NCI-H526 treated with DMSO at 0.1 percent for 48 hours (cell line): ENCODE data around the gene TUFM.
"Not testable (repeated sequence)": the region's sequence is repeated elsewhere in the genome, so short reads cannot be mapped to it uniquely, and the experiment has no call there.

Experiments
- DNase-seq: peaks from one replicate; lab custom pipeline; 2025; lab: John Stamatoyannopoulos, UW

TUFM gene

GRCh38 chr16:28875134-28876018 is 29.2 kb upstream of the TUFM start:
- no peak for DNase-seq

- no peak for DNase-seq
Measured at GRCh38 chr16:28874406-28874805, 28.3 kb upstream of the TUFM start.

GRCh38 chr16:28873543-28874201 is 27.5 kb upstream of the TUFM start:
- DNase-seq, result no peak

GRCh38 chr16:28872952-28873351 is 26.8 kb upstream of the TUFM start:
- no peak for DNase-seq

- DNase-seq, result no peak
Measured at GRCh38 chr16:28869201-28869600, 23.1 kb upstream of the TUFM start.

- not testable (repeated sequence) for DNase-seq
Measured at GRCh38 chr16:28867646-28868045, 21.5 kb upstream of the TUFM start.

- DNase-seq, result no peak
Measured at GRCh38 chr16:28867241-28867640, 21.1 kb upstream of the TUFM start.

- no peak for DNase-seq
Measured at GRCh38 chr16:28866454-28866804, 20.3 kb upstream of the TUFM start.

GRCh38 chr16:28865722-28866453 is 19.7 kb upstream of the TUFM start:
- DNase-seq, result no peak

GRCh38 chr16:28865001-28865688 is 19.0 kb upstream of the TUFM start:
- DNase-seq, result no peak

GRCh38 chr16:28863929-28864793 is 18.0 kb upstream of the TUFM start:
- no peak for DNase-seq

GRCh38 chr16:28859326-28859725 is 13.2 kb upstream of the TUFM start:
- no peak for DNase-seq

- DNase-seq, result no peak
Measured at GRCh38 chr16:28858421-28858820, 12.3 kb upstream of the TUFM start.

GRCh38 chr16:28846933-28847273 is 755 bp upstream of the TUFM start:
- no peak for DNase-seq

GRCh38 chr16:28845761-28846079 is 428 bp downstream of the TUFM start:
- DNase-seq, result no peak

- no peak for DNase-seq
Measured at GRCh38 chr16:28845293-28845692, 855 bp downstream of the TUFM start.

GRCh38 chr16:28844226-28844885 is 1.8 kb downstream of the TUFM start:
- no peak for DNase-seq

- no peak for DNase-seq
Measured at GRCh38 chr16:28843766-28844165, 2.4 kb downstream of the TUFM start.

- DNase-seq, result no peak
Measured at GRCh38 chr16:28842696-28843095, 3.5 kb downstream of the TUFM start.

GRCh38 chr16:28839899-28840298 is 6.2 kb downstream of the TUFM start:
- DNase-seq, result no peak

- no peak for DNase-seq
Measured at GRCh38 chr16:28839004-28839639, 7.0 kb downstream of the TUFM start.
